MV-4-11 (cell line): Measurements from ENCODE around the gene FBXL7.

ENCODE experiments used
- DNase-seq: peaks from one replicate; lab custom pipeline; 2025; lab: John Stamatoyannopoulos, UW

FBXL7 gene

GRCh38 chr5:15579193-15579990, 79.4 kb downstream of the FBXL7 start:
- no peak for DNase-seq

- no peak for DNase-seq
Measured at GRCh38 chr5:15584528-15584927, 84.5 kb downstream of the FBXL7 start.

GRCh38 chr5:15585128-15585527, 85.1 kb downstream of the FBXL7 start:
- DNase-seq = no peak

- no peak for DNase-seq
Measured at GRCh38 chr5:15585841-15586591, 86.0 kb downstream of the FBXL7 start.

- DNase-seq = no peak
Measured at GRCh38 chr5:15587916-15588315, 87.9 kb downstream of the FBXL7 start.

GRCh38 chr5:15592728-15593127, 92.7 kb downstream of the FBXL7 start:
- DNase-seq = no peak

- DNase-seq = no peak
Measured at GRCh38 chr5:15594977-15595568, 95.1 kb downstream of the FBXL7 start.

GRCh38 chr5:15595929-15596328, 95.9 kb downstream of the FBXL7 start:
- DNase-seq = no peak

- no peak for DNase-seq
Measured at GRCh38 chr5:15596936-15597335, 97.0 kb downstream of the FBXL7 start.

GRCh38 chr5:15597804-15598203, 97.8 kb downstream of the FBXL7 start:
- DNase-seq = no peak

- no peak for DNase-seq
Measured at GRCh38 chr5:15598294-15598902, 98.4 kb downstream of the FBXL7 start.

- DNase-seq = no peak
Measured at GRCh38 chr5:15600035-15600434, 100.1 kb downstream of the FBXL7 start.

GRCh38 chr5:15601274-15601673, 101.3 kb downstream of the FBXL7 start:
- no peak for DNase-seq

GRCh38 chr5:15601853-15602252, 101.9 kb downstream of the FBXL7 start:
- DNase-seq = no peak

GRCh38 chr5:15604986-15605385, 105.0 kb downstream of the FBXL7 start:
- DNase-seq = no peak

GRCh38 chr5:15606197-15606596, 106.2 kb downstream of the FBXL7 start:
- DNase-seq = no peak

GRCh38 chr5:15607076-15607475, 107.1 kb downstream of the FBXL7 start:
- no peak for DNase-seq

GRCh38 chr5:15609076-15609725, 109.2 kb downstream of the FBXL7 start:
- DNase-seq = no peak

GRCh38 chr5:15610216-15610615, 110.2 kb downstream of the FBXL7 start:
- no peak for DNase-seq

- no peak for DNase-seq
Measured at GRCh38 chr5:15611008-15611407, 111.0 kb downstream of the FBXL7 start.

- no peak for DNase-seq
Measured at GRCh38 chr5:15612915-15613635, 113.1 kb downstream of the FBXL7 start.
